Left ventricle myocardium superior (tissue), 1 donor: ENCODE data around the gene COBLL1. TPM values are rescaled to one million over a fixed set of nuclear protein-coding genes. Genes with fewer than 3 reads are reported as not detected.
A peak's percentile ranks its signal among the peaks of the same experiment; 100 is the strongest.

Experiments
- ATAC-seq: fragments of 200-7000 bp; cut with Tn5 transposase; one replicate; pipeline ENCODE4 v1.9.1; 2020; ENCODE audit warnings: mild to moderate bottlenecking, moderate library complexity
- DNase-seq: peaks from one replicate; pipeline ENCODE4 v3.0.0-alpha.2; 2020
- intact Hi-C: fragments of 100-400 bp; cut with micrococcal nuclease; formaldehyde crosslinking; loops from one replicate; pipeline ENCODE4 v1.11.0; 2022
- total RNA-seq: library from RNA; stranded (reverse); fragmentation: NEBNext Ultra II Directional; extraction: Animal tissue kit (Norgen Biotek cat#: 25700); gene quantifications from one replicate; pipeline ENCODE4 v1.2.1, GENCODE V29; 2021
- donor health status: DM: no; HTN: yes; CAD: no; lungs with severe emphysema.

Gene COBLL1
- total RNA-seq, 1 donor from 2014 or later = 17.0 TPM

DNA sequence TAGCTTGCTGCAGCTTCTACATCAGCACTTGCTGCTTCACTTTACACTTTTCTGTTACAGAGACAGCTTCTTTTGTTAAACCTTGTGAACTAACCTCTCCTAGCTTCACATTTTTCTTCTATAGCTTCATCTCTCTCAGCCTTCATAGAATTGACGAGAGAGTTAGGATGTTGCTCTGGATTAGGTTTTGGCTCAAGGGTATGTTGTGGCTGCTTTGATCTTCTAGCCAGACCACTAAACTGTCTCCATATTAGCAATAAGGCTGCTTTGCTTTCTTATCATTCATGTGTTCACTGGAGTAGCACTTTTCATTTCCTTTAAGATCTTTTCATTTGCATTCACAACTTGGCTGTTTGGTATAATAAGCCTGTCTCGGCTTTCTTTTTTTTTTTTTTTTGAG is 174.1 kb downstream of the COBLL1 start:
- no peak for ATAC-seq
- no peak for DNase-seq
- intact Hi-C loops = no loop called here

DNA sequence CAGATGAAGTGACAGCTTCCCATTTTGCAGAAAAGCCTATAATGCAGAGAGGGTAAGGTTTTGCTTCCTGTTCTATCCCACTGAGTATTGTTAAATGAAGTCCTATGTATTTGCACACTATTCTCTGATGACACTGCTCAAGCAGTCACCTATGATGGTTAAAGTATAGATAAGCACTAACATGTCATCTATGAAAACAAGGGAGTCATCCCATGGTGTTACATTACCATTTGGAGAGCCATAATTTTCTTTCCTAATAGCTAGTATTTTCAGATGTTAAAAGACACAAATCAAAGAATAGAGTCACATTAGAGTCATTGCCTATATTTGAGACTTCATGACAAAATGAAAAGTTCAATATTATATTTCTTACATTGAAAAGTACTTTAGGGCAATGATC is 177.6 kb downstream of the COBLL1 start:
- no peak for DNase-seq
- ATAC-seq = no peak
- intact Hi-C loops = no loop called here

DNA sequence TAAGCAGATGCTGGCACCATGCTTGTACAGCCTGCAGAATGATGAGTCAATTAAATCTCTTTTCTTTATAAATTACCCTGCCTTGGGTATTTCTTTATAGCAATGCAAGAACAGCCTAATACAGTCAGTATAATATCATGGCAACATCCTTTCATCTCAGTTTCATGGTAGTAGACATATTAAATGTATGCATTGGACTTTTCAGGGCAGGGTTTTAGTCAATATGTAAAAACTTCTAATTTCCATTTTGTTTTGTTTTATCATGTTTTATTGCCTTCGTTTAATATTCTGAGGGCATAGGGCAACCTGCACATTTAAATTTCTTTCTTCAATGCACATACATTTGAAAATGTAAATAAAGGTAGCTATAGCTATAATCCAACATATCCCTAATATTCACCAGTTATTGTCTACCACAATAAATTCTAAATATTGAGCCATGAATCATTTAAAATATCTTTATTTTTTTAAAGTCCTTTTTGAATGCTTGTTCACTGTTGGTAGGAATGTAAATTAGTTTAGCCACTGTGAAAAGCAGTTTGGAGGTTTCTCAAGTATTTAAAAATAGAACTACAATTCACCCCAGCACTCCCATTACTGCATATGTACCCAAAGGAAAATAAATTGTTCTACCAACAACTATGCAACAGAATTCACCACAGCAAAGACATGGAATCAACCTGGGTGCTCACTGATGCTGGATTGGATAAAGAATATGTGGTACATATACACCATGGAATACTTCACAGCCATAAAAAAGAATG is 178.6 kb downstream of the COBLL1 start:
- DNase-seq = no peak
- no peak for ATAC-seq
- intact Hi-C loops = no loop called here

DNA sequence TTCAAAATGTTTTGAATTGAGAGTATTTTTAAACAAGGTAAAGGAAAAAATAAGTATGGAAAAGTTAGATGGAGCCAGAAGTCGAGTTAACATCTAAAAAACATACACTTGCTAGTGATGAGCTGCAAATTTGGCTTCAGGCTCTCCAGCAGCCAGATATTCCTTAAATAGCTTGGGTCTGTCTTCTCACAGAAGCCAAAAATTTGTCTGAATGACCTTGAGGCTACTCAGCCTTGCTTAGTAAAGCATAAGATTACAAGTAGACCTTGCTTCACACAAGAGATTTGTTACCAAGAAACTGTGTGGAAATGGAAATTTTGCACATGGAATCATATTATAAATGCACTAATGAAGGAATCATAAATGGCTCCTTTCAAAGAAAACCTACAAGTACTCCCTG is 179.6 kb downstream of the COBLL1 start:
- no peak for DNase-seq
- intact Hi-C loops = no loop called here
- peak; percentile 87 for ATAC-seq

DNA sequence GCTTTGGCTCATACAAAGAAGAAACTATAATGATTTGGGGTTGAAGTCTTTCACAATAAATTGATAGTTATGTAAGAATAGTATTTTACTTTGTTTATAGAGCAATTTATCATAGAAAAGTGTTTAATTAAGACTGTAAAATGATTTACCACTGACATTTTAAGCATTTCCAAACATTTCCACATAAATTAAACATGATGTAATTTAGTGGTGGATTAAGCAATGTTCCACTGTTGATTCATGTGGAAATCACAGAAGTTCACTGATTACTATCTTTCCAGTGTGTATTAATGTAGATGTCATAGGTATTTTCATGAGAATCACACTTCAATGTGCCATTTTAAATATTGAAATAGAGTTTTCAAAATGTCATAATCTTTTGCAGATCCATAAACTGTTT is 180.3 kb downstream of the COBLL1 start:
- ATAC-seq (no peak), DNase-seq (no peak)
- intact Hi-C loops = no loop called here

DNA sequence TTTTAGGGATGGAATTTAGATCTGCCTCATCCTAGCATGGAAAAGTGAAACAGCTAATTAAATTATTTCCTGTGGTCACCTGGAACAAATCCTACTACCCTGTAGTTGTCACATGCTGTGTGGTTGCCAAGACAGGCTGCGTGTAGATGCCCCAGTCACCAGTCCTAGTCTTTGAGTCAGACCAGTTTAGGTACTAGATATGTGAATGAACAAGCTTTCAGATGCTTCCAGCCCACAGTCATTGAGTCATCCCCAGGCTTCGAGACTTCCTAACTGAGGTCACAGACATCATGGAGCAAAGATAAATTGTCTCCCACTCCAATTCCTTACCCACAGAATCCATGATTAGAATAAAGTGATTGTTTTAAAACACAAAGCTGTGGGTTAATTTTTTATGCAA is 184.5 kb downstream of the COBLL1 start:
- intact Hi-C loops = no loop called here
- DNase-seq = no peak
- ATAC-seq = no peak

DNA sequence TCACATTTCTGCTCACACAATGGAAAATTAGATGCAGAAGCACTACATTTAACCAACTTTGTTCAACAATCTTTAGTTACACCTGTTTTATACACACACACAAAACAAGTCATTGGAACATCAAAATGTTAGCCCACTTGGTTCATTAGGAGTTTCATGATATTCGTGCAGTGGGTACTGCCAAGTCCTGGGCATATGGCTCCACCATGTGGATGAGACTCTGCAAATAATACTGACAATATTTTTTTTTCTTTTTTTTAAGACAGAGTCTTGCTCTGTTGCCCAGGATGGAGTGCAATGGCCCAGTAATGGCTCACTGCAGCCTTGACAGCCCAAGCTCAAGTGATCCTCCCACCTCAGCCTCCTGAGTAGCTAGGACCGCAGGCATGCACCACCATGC is 185.9 kb downstream of the COBLL1 start:
- intact Hi-C loops = no loop called here
- DNase-seq = no peak

DNA sequence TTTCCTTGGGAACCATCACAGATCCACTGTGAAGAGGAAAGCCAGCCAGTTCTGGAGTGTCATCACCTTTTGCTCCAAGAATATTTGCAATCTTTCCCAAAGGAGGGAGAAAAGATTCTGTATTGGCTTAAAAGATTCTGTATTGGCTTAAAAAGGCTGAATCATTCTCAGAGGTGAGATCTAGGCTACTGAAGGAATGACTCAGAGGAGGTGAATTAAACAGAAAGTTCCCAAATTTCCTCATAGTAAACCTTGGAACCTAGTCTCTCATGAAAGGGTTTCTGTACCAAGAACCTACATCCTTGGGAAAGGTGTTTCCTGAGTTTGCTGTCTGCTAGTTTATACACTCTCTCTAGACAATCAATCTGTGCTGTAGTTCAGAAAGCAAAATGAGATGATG is 186.3 kb downstream of the COBLL1 start:
- DNase-seq = no peak
- ATAC-seq = no peak
- intact Hi-C loops = no loop called here

More for the DNA sequence above, 185.9 kb downstream of the COBLL1 start:
- no peak for ATAC-seq

DNA sequence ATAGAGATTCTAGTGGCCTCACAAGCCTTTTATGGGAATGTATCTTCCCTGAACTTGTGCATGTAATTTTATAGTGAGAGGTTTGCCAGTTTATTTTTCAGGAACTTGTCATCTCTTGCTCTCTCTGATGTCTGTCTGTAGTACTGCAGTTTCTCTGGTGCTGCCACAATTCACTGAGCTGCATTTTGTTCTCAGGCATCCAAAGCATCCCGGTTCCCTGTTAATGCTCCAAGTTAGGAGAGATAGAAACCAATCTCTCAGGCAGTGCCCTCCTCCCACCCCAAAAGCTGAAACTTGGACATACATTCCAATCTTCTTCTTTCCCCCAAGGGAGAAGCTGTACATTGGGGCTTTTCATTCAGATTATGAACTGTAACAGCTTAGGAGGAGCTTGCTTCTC is 190.3 kb downstream of the COBLL1 start:
- intact Hi-C loops = no loop called here
- no peak for ATAC-seq
- DNase-seq = no peak

DNA sequence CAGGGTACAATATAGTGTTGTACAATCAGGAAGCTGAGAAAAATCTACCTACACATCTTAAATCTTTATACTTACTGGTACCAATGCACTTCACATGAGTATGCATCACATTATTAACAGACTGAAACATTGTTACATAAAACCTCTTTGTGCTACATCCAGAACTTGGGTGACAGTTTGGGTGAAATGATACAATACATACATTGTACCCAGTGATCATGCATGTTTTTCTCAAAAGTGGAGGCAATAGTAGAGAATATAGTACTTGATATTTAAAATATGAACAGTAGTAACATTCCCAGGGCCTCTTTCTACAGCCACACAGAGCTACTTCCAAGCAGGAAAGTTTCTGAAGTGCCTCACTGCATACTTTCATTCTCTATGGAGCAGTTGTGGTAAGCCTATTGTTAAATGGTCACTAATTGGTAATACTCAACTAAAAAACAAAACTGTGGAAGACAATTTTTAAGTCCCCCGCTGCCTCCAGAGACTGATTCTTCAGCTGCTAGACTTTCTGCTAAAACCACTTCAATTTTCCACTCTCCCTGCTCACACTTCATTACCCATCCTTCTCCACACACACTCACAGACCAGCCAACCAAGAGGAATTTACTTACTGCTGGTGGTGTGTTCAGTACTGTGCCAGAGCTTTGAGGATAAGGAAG is 197.5 kb downstream of the COBLL1 start:
- ATAC-seq (no peak), DNase-seq (no peak)
- intact Hi-C loops = no loop called here

DNA sequence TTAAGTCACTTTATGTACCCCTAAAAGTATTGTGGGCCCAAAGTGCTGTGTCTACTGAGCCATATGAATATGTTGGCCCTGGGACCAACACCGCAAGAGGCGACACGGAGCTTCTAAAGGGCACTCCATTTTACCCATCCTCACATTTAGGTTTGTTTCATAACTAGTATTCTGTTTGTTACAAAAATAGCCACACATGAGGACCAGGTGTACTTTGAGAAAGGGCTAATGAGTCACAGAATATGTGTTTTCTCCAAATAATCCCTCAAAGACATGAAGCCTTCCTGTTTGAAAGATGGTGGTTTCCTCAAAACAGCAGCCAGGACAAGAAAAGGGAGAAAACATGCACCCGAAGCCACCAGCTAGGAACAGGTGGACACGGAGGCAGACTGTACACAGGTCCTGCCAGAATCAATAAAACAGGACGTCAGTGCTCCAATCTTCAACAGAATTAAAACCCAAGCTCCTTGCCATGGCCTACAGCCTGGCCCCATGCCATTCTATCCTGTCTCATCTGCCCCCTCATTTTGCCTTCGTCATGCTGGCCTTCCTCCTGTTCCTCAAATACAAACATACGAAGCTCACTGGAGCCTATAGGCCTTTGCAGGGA is 198.6 kb downstream of the COBLL1 start:
- ATAC-seq (no peak), DNase-seq (no peak)
- intact Hi-C loops = no loop called here

DNA sequence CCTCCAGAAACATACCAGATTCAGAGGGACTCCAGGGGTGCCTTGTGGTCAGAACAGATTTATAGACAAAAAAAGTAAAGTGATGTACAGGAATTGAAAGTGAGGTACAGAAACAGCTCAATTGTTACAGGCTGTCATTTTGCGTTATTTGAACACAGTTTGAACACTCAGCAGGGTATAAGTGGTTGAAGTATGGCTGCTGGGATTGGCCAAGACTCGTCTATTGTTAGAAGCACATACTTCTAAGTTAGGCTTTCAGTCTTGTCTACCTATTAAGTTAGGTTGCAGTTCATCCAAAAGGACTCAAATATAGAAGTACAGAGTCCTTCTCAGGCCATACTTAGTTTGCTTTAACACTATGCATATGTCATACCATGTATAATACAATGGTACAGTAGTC is 199.4 kb downstream of the COBLL1 start:
- ATAC-seq = no peak
- intact Hi-C loops = no loop called here
- DNase-seq = no peak

Other genes starting within 250 kb of the COBLL1 start
- 27.8 TPM for gene GRB14, start 220.3 kb downstream of the COBLL1 start, total RNA-seq
- 1.0 TPM for gene SLC38A11, start 113.7 kb upstream of the COBLL1 start, total RNA-seq